Epithelial cell of proximal tubule (primary cell): Measurements from ENCODE around the gene DCST1. TPM values are rescaled to one million over a fixed set of nuclear protein-coding genes. Genes with fewer than 3 reads are reported as not detected.
A peak's percentile ranks its signal among the peaks of the same experiment; 100 is the strongest.

ENCODE experiments used
- DNase-seq: peaks from one replicate; pipeline ENCODE4 v3.0.0-alpha.2; 2011; ENCODE audit warnings: low read depth
- H3K4me3 ChIP-seq: 2 replicates; pipeline ENCODE4 v1.5.1; 2011; ENCODE audit warnings: low read depth, mild to moderate bottlenecking, low read length
- total RNA-seq: library from RNA; depleted of rRNA; stranded (reverse); fragments of >200 nt; gene quantifications from 2 replicates; pipeline ENCODE4 v1.2.3, GENCODE V29; 2015
- TF ChIP-seq, protein P1 (sequence below): conservative IDR thresholded peaks from 2 replicates; pipeline ENCODE4 v1.5.1; 2012; ENCODE audit warnings: low read depth, mild to moderate bottlenecking, low read length

Gene DCST1
- total RNA-seq, 1 donor from 2014 or later: not detected

DNA sequence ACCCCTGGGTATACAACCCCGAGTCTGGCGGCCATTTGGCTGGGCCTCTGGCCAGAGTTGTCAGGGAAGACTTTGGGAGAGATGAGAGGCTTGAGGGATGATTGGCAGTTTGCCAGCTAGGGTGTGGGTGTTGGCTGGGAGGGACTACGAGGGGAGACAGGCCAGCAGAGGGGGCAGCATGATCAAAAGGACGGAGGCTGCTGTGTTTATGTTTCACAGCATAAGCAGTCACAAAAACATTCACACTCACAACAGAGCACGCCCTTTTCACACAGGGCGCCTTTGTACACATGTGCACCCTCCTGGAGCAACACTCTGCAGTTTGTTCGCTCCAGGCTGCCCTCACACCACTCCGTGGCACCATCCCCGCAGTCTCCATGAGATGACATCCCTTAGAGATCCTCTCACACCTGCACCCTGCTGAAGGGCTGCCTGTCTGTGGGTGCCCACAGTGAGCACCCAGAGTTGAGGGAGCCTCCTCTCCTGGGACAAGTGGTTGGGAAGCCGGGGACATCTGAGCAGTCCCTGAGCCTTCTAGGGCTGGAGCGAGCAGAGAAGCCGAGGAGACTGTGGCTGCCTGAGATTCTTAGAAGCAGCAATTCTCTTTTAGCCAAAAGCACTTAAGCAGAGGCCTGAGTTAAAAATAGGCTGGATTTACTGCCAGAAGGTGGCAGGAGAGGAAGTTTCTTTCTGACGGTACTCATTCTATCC, 60.4 kb downstream of the DCST1 start:
- TF ChIP-seq, protein P1, sequence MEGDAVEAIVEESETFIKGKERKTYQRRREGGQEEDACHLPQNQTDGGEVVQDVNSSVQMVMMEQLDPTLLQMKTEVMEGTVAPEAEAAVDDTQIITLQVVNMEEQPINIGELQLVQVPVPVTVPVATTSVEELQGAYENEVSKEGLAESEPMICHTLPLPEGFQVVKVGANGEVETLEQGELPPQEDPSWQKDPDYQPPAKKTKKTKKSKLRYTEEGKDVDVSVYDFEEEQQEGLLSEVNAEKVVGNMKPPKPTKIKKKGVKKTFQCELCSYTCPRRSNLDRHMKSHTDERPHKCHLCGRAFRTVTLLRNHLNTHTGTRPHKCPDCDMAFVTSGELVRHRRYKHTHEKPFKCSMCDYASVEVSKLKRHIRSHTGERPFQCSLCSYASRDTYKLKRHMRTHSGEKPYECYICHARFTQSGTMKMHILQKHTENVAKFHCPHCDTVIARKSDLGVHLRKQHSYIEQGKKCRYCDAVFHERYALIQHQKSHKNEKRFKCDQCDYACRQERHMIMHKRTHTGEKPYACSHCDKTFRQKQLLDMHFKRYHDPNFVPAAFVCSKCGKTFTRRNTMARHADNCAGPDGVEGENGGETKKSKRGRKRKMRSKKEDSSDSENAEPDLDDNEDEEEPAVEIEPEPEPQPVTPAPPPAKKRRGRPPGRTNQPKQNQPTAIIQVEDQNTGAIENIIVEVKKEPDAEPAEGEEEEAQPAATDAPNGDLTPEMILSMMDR: peak; percentile 63
- no peak for DNase-seq
- H3K4me3 ChIP-seq: no peak overlapping the region

DNA sequence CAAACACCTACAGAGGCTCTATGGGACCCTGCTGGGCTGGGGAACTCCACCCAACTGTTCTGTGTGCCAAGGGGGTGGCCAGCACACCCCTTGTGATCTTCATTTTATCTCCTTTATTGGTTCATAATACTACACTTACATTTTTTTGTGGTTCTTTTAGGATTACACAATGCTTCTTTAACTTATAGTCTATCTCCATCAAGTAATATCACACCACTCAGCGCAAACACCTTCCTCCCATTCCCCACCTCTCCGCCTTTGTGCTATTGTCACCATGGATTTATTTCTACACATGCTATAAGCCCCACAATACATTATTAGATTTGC, 61.0 kb downstream of the DCST1 start:
- H3K4me3 ChIP-seq: no peak overlapping the region
- no peak for DNase-seq
- TF ChIP-seq, protein P1: no peak

DNA sequence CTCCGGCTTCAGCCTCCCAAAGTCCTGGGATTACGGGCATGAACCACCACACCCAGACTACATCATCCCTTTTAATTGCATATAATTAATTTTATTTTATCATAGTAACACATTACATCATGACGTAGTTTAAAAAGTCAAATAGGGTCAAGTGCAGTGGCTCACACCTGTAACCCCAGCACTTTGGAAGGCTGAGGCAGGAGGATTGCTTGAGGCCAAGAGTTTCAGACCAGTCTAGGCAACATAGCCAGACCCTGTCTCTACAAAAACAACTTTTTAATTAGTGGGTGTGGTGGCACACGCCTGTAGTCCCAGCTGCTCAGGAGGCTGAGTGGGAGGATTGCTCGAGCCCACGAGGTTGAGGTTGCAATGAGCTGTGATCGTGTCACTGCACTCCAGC, 65.7 kb downstream of the DCST1 start:
- TF ChIP-seq, protein P1: no peak
- H3K4me3 ChIP-seq: no peak overlapping the region
- DNase-seq: no peak

Other genes with a start within 250 kb of the DCST1 start
- under 0.01 TPM in 1 of 2 replicates, not detected in the other for gene KCNN3, start 163.5 kb upstream of the DCST1 start, total RNA-seq
- 11.8 and 13.2 TPM in 2 replicates for gene PMVK, start 97.1 kb upstream of the DCST1 start, total RNA-seq
- gene PBXIP1, start 77.7 kb upstream of the DCST1 start, total RNA-seq: 23.4 and 49.6 TPM in 2 replicates
- 16.0 and 23.7 TPM in 2 replicates for gene PYGO2, start 72.0 kb upstream of the DCST1 start, total RNA-seq
- 131 and 155 TPM in 2 replicates for gene SHC1, start 63.1 kb upstream of the DCST1 start, total RNA-seq
- 289 and 358 TPM in 2 replicates for gene CKS1B, start 59.1 kb upstream of the DCST1 start, total RNA-seq
- gene FLAD1, start 50.5 kb upstream of the DCST1 start, total RNA-seq: 41.9 and 67.5 TPM in 2 replicates
- not detected in 2 replicates for gene LENEP, start 40.2 kb upstream of the DCST1 start, total RNA-seq
- gene ZBTB7B, start 31.0 kb upstream of the DCST1 start, total RNA-seq: 20.4 and 20.7 TPM in 2 replicates
- 0.12 TPM in 1 of 2 replicates, not detected in the other for gene DCST2, start within 50 bp of the DCST1 start, total RNA-seq
- gene ADAM15, start 17.5 kb downstream of the DCST1 start, total RNA-seq: 164 and 266 TPM in 2 replicates
- gene EFNA4, start 29.9 kb downstream of the DCST1 start, total RNA-seq: 10.8 and 24.9 TPM in 2 replicates
- gene EFNA3, start 45.0 kb downstream of the DCST1 start, total RNA-seq: 1.7 and 2.8 TPM in 2 replicates
- gene EFNA1, start 94.1 kb downstream of the DCST1 start, total RNA-seq: 26.3 and 45.3 TPM in 2 replicates
- 32.7 and 37.7 TPM in 2 replicates for gene SLC50A1, start 102.0 kb downstream of the DCST1 start, total RNA-seq
- 28.6 and 77.8 TPM in 2 replicates for gene DPM3, start 106.7 kb downstream of the DCST1 start, total RNA-seq
- 170 and 193 TPM in 2 replicates for gene KRTCAP2, start 139.5 kb downstream of the DCST1 start, total RNA-seq
- gene TRIM46, start 140.0 kb downstream of the DCST1 start, total RNA-seq: 3.4 and 9.4 TPM in 2 replicates
- gene THBS3, start 174.1 kb downstream of the DCST1 start, total RNA-seq: 4.9 and 13.2 TPM in 2 replicates
- 75.2 and 132 TPM in 2 replicates for gene MTX1, start 174.9 kb downstream of the DCST1 start, total RNA-seq
- 10.8 and 15.9 TPM in 2 replicates for gene ENTREP3, start 221.7 kb downstream of the DCST1 start, total RNA-seq
- 61.8 and 89.7 TPM in 2 replicates for gene SCAMP3, start 228.5 kb downstream of the DCST1 start, total RNA-seq
- 20.7 and 43.7 TPM in 2 replicates for gene CLK2, start 239.7 kb downstream of the DCST1 start, total RNA-seq
- gene HCN3, start 243.6 kb downstream of the DCST1 start, total RNA-seq: 0.72 and 8.1 TPM in 2 replicates